Omental fat pad (tissue), 4 donors: Measurements from ENCODE around the gene LARP1. TPM values are rescaled to one million over a fixed set of nuclear protein-coding genes. Genes with fewer than 3 reads are reported as not detected.

Experiments used
- ATAC-seq: fragments of 150-250 bp; one replicate; pipeline ENCODE4 v1.9.1; 2016; ENCODE audit warnings: mild to moderate bottlenecking, moderate library complexity; ENCODE audit not compliant: low FRiP score
- DNase-seq: peaks from one replicate; pipeline ENCODE4 v3.0.0-alpha.2; 2019; ENCODE audit warnings: low spot score
- total RNA-seq, 4 donors: library from RNA; depleted of rRNA; stranded (reverse); fragments of >200 nt; gene quantifications; one replicate each; pipeline ENCODE4 v1.1.0, GENCODE V29; 2016
- TF ChIP-seq, protein P1 (sequence below), 3 donors: fragments of 450-650 bp; IDR thresholded peaks; one replicate each; pipeline ENCODE4 v1.5.1; 2016 to 2017; ENCODE audit warnings: antibody characterized with exemption in 3 of 3, mild to moderate bottlenecking in 3 of 3, moderate library complexity in 2 of 3

Gene LARP1
- total RNA-seq, 4 donors from 2014 or later = 80.5 to 155 (median 106) TPM

DNA sequence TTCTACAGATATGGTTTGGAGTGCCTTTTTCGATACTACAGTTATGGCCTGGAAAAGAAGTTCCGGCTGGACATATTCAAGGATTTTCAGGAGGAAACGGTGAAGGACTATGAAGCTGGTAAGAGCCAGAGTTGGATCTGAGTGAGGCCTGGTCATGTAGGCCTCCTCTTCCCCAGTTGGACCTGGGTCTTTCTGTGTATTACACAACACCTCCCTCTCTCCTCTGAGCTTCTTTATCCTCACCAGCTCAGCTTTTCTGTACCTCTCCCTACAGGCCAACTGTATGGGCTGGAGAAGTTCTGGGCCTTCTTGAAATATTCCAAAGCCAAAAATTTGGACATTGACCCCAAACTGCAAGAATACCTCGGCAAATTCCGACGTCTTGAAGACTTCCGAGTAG is 56.1 kb downstream of the LARP1 start:
- no peak for ATAC-seq
- DNase-seq = no peak
- TF ChIP-seq, protein P1, sequence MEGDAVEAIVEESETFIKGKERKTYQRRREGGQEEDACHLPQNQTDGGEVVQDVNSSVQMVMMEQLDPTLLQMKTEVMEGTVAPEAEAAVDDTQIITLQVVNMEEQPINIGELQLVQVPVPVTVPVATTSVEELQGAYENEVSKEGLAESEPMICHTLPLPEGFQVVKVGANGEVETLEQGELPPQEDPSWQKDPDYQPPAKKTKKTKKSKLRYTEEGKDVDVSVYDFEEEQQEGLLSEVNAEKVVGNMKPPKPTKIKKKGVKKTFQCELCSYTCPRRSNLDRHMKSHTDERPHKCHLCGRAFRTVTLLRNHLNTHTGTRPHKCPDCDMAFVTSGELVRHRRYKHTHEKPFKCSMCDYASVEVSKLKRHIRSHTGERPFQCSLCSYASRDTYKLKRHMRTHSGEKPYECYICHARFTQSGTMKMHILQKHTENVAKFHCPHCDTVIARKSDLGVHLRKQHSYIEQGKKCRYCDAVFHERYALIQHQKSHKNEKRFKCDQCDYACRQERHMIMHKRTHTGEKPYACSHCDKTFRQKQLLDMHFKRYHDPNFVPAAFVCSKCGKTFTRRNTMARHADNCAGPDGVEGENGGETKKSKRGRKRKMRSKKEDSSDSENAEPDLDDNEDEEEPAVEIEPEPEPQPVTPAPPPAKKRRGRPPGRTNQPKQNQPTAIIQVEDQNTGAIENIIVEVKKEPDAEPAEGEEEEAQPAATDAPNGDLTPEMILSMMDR (IDR thresholded peaks at IDR 0.05) = no peak

DNA sequence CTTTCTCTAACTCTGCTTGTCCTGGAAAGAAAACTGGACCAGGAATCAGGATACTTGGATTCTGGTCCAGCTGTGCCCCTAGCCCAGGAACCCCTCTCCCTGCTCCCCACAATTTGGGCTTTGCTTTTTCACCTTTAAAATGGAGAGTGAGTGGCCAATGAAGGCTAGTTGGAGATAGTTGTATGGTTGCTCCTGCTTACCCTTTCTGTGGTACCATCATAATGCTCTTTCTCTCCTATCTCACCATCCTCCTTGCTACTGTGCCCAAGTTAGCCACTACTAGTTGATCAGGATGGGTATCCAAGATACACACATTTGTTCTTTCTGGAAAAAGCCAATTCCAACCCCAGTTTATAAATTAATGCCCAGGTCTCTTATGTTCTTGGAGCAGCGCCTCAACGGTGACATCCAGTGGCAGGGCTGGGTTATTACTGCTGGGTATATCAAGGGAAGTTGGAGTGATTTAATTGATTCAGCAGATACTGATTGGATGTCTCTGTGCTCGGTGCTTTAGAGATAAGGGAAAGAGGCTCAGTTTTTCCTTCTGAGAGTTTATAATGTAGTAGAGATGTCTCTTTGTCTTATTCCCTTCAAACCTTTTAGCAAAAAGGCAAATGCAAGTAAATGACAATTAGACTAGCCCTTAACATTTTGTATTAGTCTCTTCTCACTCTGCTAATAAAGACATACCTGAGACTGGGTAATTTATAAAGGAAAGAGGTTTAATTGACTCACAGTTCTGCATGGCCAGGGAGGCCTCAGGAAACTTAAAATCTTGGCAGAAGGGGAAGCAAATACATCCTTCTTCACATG is 56.7 kb downstream of the LARP1 start:
- TF ChIP-seq, protein P1 (IDR thresholded peaks at IDR 0.05) = peak in 2 of 3 donors; percentile 38 to 41
- ATAC-seq (peak; percentile 76), DNase-seq (peak; percentile 37)

DNA sequence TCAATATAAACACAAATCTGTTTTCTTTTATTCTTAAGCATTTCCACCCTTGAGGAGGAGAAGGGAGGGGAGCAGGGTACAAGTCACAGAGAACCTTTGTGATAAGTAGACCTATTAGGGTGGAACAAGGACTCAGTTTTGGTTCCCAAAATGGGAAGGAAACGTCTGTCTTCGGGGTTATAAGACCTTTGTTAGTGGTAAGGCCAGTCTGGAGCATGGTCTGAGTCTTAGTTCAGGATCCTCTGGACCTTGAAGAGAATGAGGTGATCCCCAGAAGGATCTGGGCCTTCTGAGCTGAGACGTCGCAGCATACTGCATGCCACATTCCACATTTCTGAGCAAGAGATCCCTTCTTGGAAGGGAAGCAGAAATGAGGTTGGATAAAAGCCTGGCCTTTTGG is 58.0 kb downstream of the LARP1 start:
- TF ChIP-seq, protein P1 (IDR thresholded peaks at IDR 0.05) = no peak
- DNase-seq (no peak), ATAC-seq (no peak)

DNA sequence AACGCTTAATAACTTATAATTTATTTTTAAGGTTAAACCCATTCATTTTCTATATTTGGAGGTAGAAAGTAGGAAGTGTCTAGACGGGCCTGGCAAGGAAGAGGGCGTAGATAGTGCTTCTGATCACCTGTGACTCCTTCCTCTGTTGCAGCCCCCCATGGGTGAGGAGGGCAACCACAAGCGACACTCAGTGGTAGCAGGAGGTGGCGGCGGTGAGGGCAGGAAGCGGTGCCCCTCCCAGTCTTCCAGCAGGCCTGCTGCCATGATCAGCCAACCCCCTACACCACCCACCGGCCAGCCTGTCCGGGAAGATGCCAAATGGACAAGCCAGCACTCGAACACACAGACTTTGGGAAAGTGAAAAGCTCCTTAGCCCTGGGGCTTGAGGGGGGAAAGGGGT is 58.6 kb downstream of the LARP1 start:
- DNase-seq (no peak), ATAC-seq (no peak)
- TF ChIP-seq, protein P1 (IDR thresholded peaks at IDR 0.05) = no peak

DNA sequence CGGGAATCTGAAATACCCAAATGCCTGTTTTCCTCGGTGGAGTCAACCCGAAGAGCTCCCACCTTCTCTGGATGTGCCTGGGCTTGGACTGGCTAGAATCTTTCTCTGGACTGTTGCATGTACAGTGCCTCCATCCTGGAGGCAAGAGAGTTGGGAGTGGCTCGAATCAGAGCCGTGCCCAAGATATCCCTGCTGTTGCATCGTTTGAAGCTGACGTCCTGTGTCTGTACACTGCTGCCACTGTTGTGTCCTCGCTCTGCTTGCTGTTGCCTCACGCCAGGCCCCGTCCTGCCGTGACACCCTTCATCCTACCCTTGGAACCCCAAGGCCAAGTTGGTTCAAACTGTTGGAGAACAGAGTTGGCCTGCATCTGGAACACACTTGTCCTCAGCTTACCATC is 59.8 kb downstream of the LARP1 start:
- no peak for ATAC-seq
- no peak for DNase-seq
- TF ChIP-seq, protein P1 (IDR thresholded peaks at IDR 0.05) = no peak

DNA sequence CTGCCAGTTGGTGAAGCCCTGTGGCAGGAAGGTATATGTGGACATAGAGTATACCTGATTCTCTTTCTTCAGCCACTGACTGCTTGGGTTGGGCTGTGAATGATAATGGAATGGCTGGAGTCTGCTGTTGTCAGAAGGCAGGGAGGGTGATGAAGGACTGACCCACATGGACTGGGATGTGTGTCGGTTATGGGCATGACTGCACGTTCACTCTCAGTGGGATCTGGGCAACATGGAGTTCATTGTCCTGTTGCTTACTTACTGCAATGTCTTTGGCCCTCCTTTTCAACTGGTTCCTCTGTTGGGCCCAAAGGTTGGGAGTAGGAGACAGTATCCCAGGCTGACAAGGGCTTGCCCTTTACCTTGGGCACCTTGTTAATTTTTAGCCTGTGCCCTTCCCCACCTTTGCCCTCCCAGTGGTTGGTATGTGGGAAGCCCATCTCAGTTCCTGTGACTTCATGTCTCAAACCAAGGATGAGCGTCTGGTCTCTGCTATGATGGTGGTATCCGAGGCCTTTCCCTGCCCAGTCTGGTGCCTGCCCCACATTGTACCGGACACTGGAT is 60.6 kb downstream of the LARP1 start:
- DNase-seq (no peak), ATAC-seq (no peak)

More for the DNA sequence above, 60.6 kb downstream of the LARP1 start:
- TF ChIP-seq, protein P1 (IDR thresholded peaks at IDR 0.05) = no peak
